HG02943 (cell line): Measurements from ENCODE around the gene SLC25A21.

Experiments
- ATAC-seq: cut with Tn5 transposase; IDR thresholded peaks from one replicate; pipeline ENCODE4 v1.9.1; 2021; ENCODE audit warnings: mild to moderate bottlenecking, low read depth, moderate library complexity; ENCODE audit not compliant: unreplicated experiment

SLC25A21 gene

GRCh38 chr14:36659010-36659821, 513.2 kb downstream of the SLC25A21 start:
- no peak for ATAC-seq

- ATAC-seq, result no peak
Observed at GRCh38 chr14:36658123-36659009, 514.0 kb downstream of the SLC25A21 start.

- no peak for ATAC-seq
Observed at GRCh38 chr14:36657399-36658122, 514.8 kb downstream of the SLC25A21 start.

GRCh38 chr14:36656687-36657398, 515.6 kb downstream of the SLC25A21 start:
- ATAC-seq, result no peak

- ATAC-seq, result no peak
Observed at GRCh38 chr14:36655963-36656686, 516.3 kb downstream of the SLC25A21 start.

- no peak for ATAC-seq
Observed at GRCh38 chr14:36655571-36655962, 516.8 kb downstream of the SLC25A21 start.

- no peak for ATAC-seq
Observed at GRCh38 chr14:36654794-36655381, 517.5 kb downstream of the SLC25A21 start.

GRCh38 chr14:36653962-36654793, 518.2 kb downstream of the SLC25A21 start:
- no peak for ATAC-seq

- no peak for ATAC-seq
Observed at GRCh38 chr14:36653413-36653812, 519.0 kb downstream of the SLC25A21 start.

- no peak for ATAC-seq
Observed at GRCh38 chr14:36652542-36653201, 519.7 kb downstream of the SLC25A21 start.

- no peak for ATAC-seq
Observed at GRCh38 chr14:36649872-36650650, 522.3 kb downstream of the SLC25A21 start.

GRCh38 chr14:36647824-36648753, 524.3 kb downstream of the SLC25A21 start:
- no peak for ATAC-seq

GRCh38 chr14:36647417-36647823, 525.0 kb downstream of the SLC25A21 start:
- no peak for ATAC-seq

GRCh38 chr14:36646664-36647416, 525.6 kb downstream of the SLC25A21 start:
- no peak for ATAC-seq

GRCh38 chr14:36633580-36633979, 538.8 kb downstream of the SLC25A21 start:
- ATAC-seq, result no peak
